K562 (cell line): ENCODE measurements around the gene ZAP70. TPM values are rescaled to one million over a fixed set of nuclear protein-coding genes. Genes with fewer than 3 reads are reported as not detected.

ENCODE experiments used
- ATAC-seq: fragments of 200-7000 bp; cut with Tn5 transposase; 3 replicates; pipeline ENCODE4 v1.9.1; 2020; ENCODE audit warnings: moderate library complexity
- BruUV-seq: library from RNA; stranded (reverse); fragments of 400-500 nt; replicated peaks from 2 replicates; lab custom pipeline; 2021; lab: Mats Ljungman, UMichigan
- CTCF ChIA-PET: fragments of 300-600 bp; formaldehyde crosslinking; extraction: SDS; loops from one replicate; lab custom pipeline; 2021; ENCODE audit warnings: low intra/inter-chr PET ratio; lab: Yijun Ruan, JAX
- POLR2A ChIA-PET: fragments of 300-600, 350-650 bp; sonication (Branson Sonifier 250); formaldehyde crosslinking; extraction: SDS; loops from one replicate; lab custom pipeline; 2021; ENCODE audit warnings: antibody characterized with exemption, inconsistent platforms; lab: Yijun Ruan, JAX
- DNase-seq, 4 experiments: peaks; one replicate each; pipeline versions ENCODE4 v3.0.0 to v3.0.0-alpha.2; 2011 to 2018; ENCODE audit warnings: low spot score in 3 of 4, mixed read lengths in 3 of 4; ENCODE audit errors: extremely low read depth in 1 of 4
- FAIRE-seq: peaks from 2 replicates; lab custom pipeline; 2011; peaks lifted over from hg19 to GRCh38; lab: Jason Lieb, UNC
- H2AFZ ChIP-seq: 2 replicates; pipeline ENCODE4 v1.6.0; 2011; ENCODE audit warnings: low read depth, low read length, control low read depth, inconsistent platforms
- H3K27ac ChIP-seq: fragments of 200-600 bp; 3 replicates; pipeline ENCODE4 v1.8.0; 2011; ENCODE audit warnings: low read depth, mild to moderate bottlenecking, control low read depth, inconsistent platforms, low read length, moderate library complexity, mixed read lengths; ENCODE audit errors: extremely low read depth
- H3K27me3 ChIP-seq, 2 experiments: fragments of 300-600 bp in 1 of 2; 2 replicates in 1 of 2; 3 replicates in 1 of 2; pipeline versions ENCODE4 v1.6.0 to v1.8.0; 2011; ENCODE audit warnings: inconsistent platforms in 2 of 2, low read length in 2 of 2, mild to moderate bottlenecking in 1 of 2, mixed read lengths in 1 of 2, moderate library complexity in 1 of 2; ENCODE audit not compliant: control insufficient read depth in 2 of 2, insufficient read depth in 2 of 2
- H3K36me3 ChIP-seq: fragments of 300-600 bp; 3 replicates; pipeline ENCODE4 v1.8.0; 2011; ENCODE audit warnings: mild to moderate bottlenecking, low read length, inconsistent platforms; ENCODE audit not compliant: control insufficient read depth, insufficient read depth
- H3K4me1 ChIP-seq, 2 experiments: fragments of 200-600 bp in 1 of 2; replicated peaks in 1 of 2; 2 replicates in 1 of 2; 3 replicates in 1 of 2; pipeline versions ENCODE4 v1.5.1 to v1.8.0; 2011; ENCODE audit warnings: inconsistent platforms in 2 of 2, low read length in 2 of 2, mild to moderate bottlenecking in 1 of 2, mixed read lengths in 1 of 2, moderate library complexity in 1 of 2; ENCODE audit not compliant: control insufficient read depth in 2 of 2, insufficient read depth in 2 of 2
- H3K4me2 ChIP-seq: 2 replicates; pipeline ENCODE4 v1.6.1; 2011; ENCODE audit warnings: low read length, control low read depth, inconsistent platforms, mixed read lengths; ENCODE audit not compliant: insufficient read depth
- H3K4me3 ChIP-seq: fragments of 200-600 bp; sonication (generic), shearing (Covaris generic); 2 replicates; pipeline ENCODE4 v1.5.1; 2016; ENCODE audit warnings: control low read depth, inconsistent platforms
- H3K79me2 ChIP-seq: fragments of 200-600 bp; 3 replicates; pipeline ENCODE4 v1.8.0; 2011; ENCODE audit warnings: low read length, inconsistent platforms; ENCODE audit not compliant: control insufficient read depth, insufficient read depth
- H3K9ac ChIP-seq, 2 experiments: 2 replicates each; pipeline versions ENCODE4 v1.6.0 to v1.6.1; 2011; ENCODE audit warnings: low read depth in 2 of 2, low read length in 2 of 2, control low read depth in 1 of 2, inconsistent platforms in 1 of 2, mild to moderate bottlenecking in 1 of 2, mixed read lengths in 1 of 2; ENCODE audit not compliant: insufficient read depth in 1 of 2
- H3K9me1 ChIP-seq: one replicate; pipeline ENCODE4 v1.6.0; 2011; ENCODE audit warnings: inconsistent platforms, mild to moderate bottlenecking, low read length, moderate library complexity; ENCODE audit not compliant: control insufficient read depth, insufficient read depth
- H3K9me3 ChIP-seq: replicated peaks from 2 replicates; pipeline ENCODE4 v1.5.1; 2011; ENCODE audit warnings: low read depth, low read length, inconsistent platforms; ENCODE audit not compliant: control insufficient read depth, insufficient read depth
- H4K20me1 ChIP-seq: replicated peaks from 2 replicates; pipeline ENCODE4 v1.6.1; 2011; ENCODE audit warnings: low read length, inconsistent platforms, mixed read lengths; ENCODE audit not compliant: control insufficient read depth, insufficient read depth
- CBFA2T3 ChIP-seq: fragments of 450-650 bp; IDR thresholded peaks from 2 replicates; pipeline ENCODE4 v1.6.1; 2017
- PRPF4 ChIP-seq: fragments of 200-400 bp; formaldehyde crosslinking; IDR thresholded peaks from one replicate; pipeline ENCODE4 v1.6.1; 2017; ENCODE audit warnings: low read length, low read depth, mild to moderate bottlenecking; ENCODE audit not compliant: insufficient read depth, poor library complexity, severe bottlenecking
- TCF3 ChIP-seq: sonication (generic); formaldehyde crosslinking; IDR thresholded peaks from 2 replicates; pipeline ENCODE4 v1.4.0; 2020; ENCODE audit warnings: mild to moderate bottlenecking, missing genetic modification reagents
- ZNF232 ChIP-seq: sonication (generic); formaldehyde crosslinking; IDR thresholded peaks from 2 replicates; pipeline ENCODE4 v1.8.0; 2022; ENCODE audit warnings: mild to moderate bottlenecking, missing genetic modification reagents
- WGBS: fragments of 100-300 bp; shearing (Covaris generic); methylation state at CpG from one replicate; pipeline ENCODE4 v1.1.6; 2016; ENCODE audit warnings: low coverage, mixed read lengths; ENCODE audit not compliant: insufficient coverage; ENCODE audit errors: missing lambda C conversion rate; 5-methylcytosine and 5-hydroxymethylcytosine counted together
- in situ Hi-C: fragments of 300-500 bp; cut with MboI; formaldehyde crosslinking; loops from 4 replicates; pipeline ENCODE4 v1.15.0; 2018; ENCODE audit warnings: inconsistent platforms, mixed read lengths
- intact Hi-C: fragments of 100-400 bp; cut with micrococcal nuclease; formaldehyde crosslinking; loops from 2 replicates; pipeline ENCODE4 v1.14.2; 2022
- polyA plus RNA-seq, 8 experiments: library from polyadenylated mRNA; depleted of rRNA in 4 of 8; stranded (reverse) in 5 of 8; unstranded in 3 of 8; fragments of >200 nt; fragmentation: Nextera tagmentation in 2 of 8; fragmentation: Illumina TruSeq in 1 of 8; extraction: Ambion mirVana in 2 of 8; extraction: Trizol in 1 of 8; gene quantifications; 2 replicates each; pipeline versions ENCODE4 v1.2.1 to v1.2.3, GENCODE V29; 2011 to 2014; ENCODE audit warnings: inconsistent platforms in 1 of 8, missing spikeins in 1 of 8
- total RNA-seq, 7 experiments: library from RNA; depleted of rRNA in 6 of 7; stranded (reverse); fragments of >200 nt in 6 of 7; fragmentation: Illumina TruSeq in 2 of 7; extraction: Trizol in 2 of 7; gene quantifications; 2 replicates each; pipeline versions ENCODE4 v1.2.1 to v1.2.3, GENCODE V29; 2011 to 2021; ENCODE audit warnings: low replicate concordance in 1 of 7

ZAP70 gene
- total and polyA plus RNA-seq, 9 of the 15 experiments (the other 6 are each of a cell fraction or from before 2014, with no cell fraction given) = 0.06 to 0.80 (median 0.21) TPM; not detected in 1

- DNase-seq (no peak), ATAC-seq (no peak), FAIRE-seq (no peak)
- in situ Hi-C loops = no loop called here
- Histone ChIP-seq H2AFZ (no peak overlapping the region), H3K36me3 (peaks cover 34% of the 10 kb centered on the region; the same call in 1 of the 3 replicates), H3K27ac (no peak overlapping the region), H3K9me1 (no peaks in the 10 kb centered on the region), H3K79me2 (no peaks in the 10 kb centered on the region), H3K4me1 (peaks cover 0 to 3% of the 10 kb centered on the region in 2 experiments; a peak in 2 of 5 replicates), H3K27me3 (no peaks in the 10 kb centered on the region), H4K20me1 (no peaks in the 10 kb centered on the region), H3K4me3 (no peak overlapping the region), H3K9me3 (no peaks in the 10 kb centered on the region), H3K9ac (no peak overlapping the region), H3K4me2 (no peak overlapping the region)
- no TSS peak for BruUV-seq
- WGBS = 82% methylated on average over 11 of the region's 11 CpGs
- intact Hi-C loops = no loop called here
- no peak for TF ChIP-seq ZNF232 (CRISPR knock-in tag)
- ChIA-PET CTCF (no interaction called here), POLR2A (interaction anchor here (0.7 to 1.1 kb wide), 4 partner anchors 9 to 23 kb away, joined by 3 to 4 read pairs (median 3); no protein-coding TSS in a partner anchor)
Measured at GRCh38 chr2:97775074-97775473, 61.7 kb downstream of the ZAP70 start.

DNA sequence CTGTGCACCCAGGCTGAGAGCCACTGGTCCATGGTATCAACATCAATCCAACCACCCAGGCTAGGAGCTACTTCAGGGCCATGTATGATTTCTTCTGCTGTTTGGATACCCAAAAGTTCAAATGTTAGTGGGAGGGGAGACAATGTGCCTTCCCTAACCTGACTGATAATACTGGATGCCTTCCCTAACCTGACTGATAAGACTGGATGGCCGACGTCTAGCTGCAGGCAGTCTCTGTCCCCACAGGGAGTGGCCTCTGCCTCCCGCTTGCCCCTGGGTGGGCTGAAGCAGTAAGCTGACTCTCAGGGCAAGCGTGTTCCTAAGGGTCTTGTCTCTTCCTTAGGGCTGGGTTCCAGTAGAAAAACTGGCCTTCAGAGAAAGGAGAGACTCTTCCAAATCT lies 65.8 kb downstream of the ZAP70 start:
- H3K9ac ChIP-seq = peak overlapping the region in 1 of 2 experiments; percentile 60; a peak in 1 of 4 replicates
- intact Hi-C loops = no loop called here
- H3K4me1 ChIP-seq = peaks cover 0 to 3% of the 10 kb centered on the region in 2 experiments; a peak in 2 of 5 replicates
- CTCF ChIA-PET = no interaction called here
- ATAC-seq (peak; percentile 81), FAIRE-seq (peak; percentile 75), DNase-seq (peak in 2 of 4 experiments; percentile 42 to 49)
- H4K20me1 ChIP-seq = no peaks in the 10 kb centered on the region; the same call in 1 of the 2 replicates
- WGBS = 25% methylated on average over 4 of the region's 4 CpGs
- no peaks in the 10 kb centered on the region for H3K9me3 ChIP-seq
- no peak overlapping the region; the same call in 1 of the 2 replicates for H3K4me2 ChIP-seq
- H3K27me3 ChIP-seq = no peaks in the 10 kb centered on the region
- BruUV-seq = no TSS peak
- TF ChIP-seq PRPF4 (no peak), TCF3 (CRISPR knock-in tag) (0 out of 2 replicates have a peak, but pooled peaks have one; percentile 6), CBFA2T3 (peak; percentile 59)
- POLR2A ChIA-PET = no interaction called here
- no peak overlapping the region for H2AFZ ChIP-seq
- no peak overlapping the region for H3K27ac ChIP-seq
- H3K79me2 ChIP-seq = no peaks in the 10 kb centered on the region
- in situ Hi-C loops = no loop called here
- H3K36me3 ChIP-seq = peaks cover 15% of the 10 kb centered on the region; the same call in 2 of the 3 replicates
- H3K4me3 ChIP-seq = no peak overlapping the region
- H3K9me1 ChIP-seq = no peaks in the 10 kb centered on the region
